GM21423 (cell line): ENCODE data around the gene LEFTY1.

Experiments
- ATAC-seq: cut with Tn5 transposase; IDR thresholded peaks from one replicate; pipeline ENCODE4 v1.9.1; 2021; ENCODE audit warnings: mild to moderate bottlenecking, moderate library complexity; ENCODE audit not compliant: unreplicated experiment

Gene LEFTY1

GRCh38 chr1:225915538-225915991, 26.6 kb upstream of the LEFTY1 start:
- no peak for ATAC-seq

GRCh38 chr1:225914947-225915346, 26.0 kb upstream of the LEFTY1 start:
- no peak for ATAC-seq

- ATAC-seq: no peak
Measured at GRCh38 chr1:225914391-225914790, 25.4 kb upstream of the LEFTY1 start.

GRCh38 chr1:225911191-225912130, 22.5 kb upstream of the LEFTY1 start:
- peak; percentile 71 for ATAC-seq

GRCh38 chr1:225909477-225909876, 20.5 kb upstream of the LEFTY1 start:
- no peak for ATAC-seq

GRCh38 chr1:225908773-225909172, 19.8 kb upstream of the LEFTY1 start:
- no peak for ATAC-seq

- ATAC-seq: no peak
Measured at GRCh38 chr1:225908013-225908640, 19.2 kb upstream of the LEFTY1 start.

GRCh38 chr1:225907341-225907740, 18.4 kb upstream of the LEFTY1 start:
- ATAC-seq: no peak

GRCh38 chr1:225906467-225906866, 17.5 kb upstream of the LEFTY1 start:
- ATAC-seq: no peak

- ATAC-seq: no peak
Measured at GRCh38 chr1:225903623-225904022, 14.7 kb upstream of the LEFTY1 start.

GRCh38 chr1:225899044-225899925, 10.3 kb upstream of the LEFTY1 start:
- ATAC-seq: no peak

- ATAC-seq: no peak
Measured at GRCh38 chr1:225897595-225898514, 8.9 kb upstream of the LEFTY1 start.

GRCh38 chr1:225896937-225897549, 8.1 kb upstream of the LEFTY1 start:
- ATAC-seq: peak; percentile 100

- ATAC-seq: no peak
Measured at GRCh38 chr1:225896494-225896893, 7.5 kb upstream of the LEFTY1 start.

- no peak for ATAC-seq
Measured at GRCh38 chr1:225892307-225892706, 3.4 kb upstream of the LEFTY1 start.

- ATAC-seq: no peak
Measured at GRCh38 chr1:225891229-225891972, 2.5 kb upstream of the LEFTY1 start.

- no peak for ATAC-seq
Measured at GRCh38 chr1:225890346-225891228, 1.6 kb upstream of the LEFTY1 start.

- no peak for ATAC-seq
Measured at GRCh38 chr1:225889743-225890142, 797 bp upstream of the LEFTY1 start.
